ENCODE data around the gene CELSR2. TPM values are rescaled to one million over a fixed set of nuclear protein-coding genes. Genes with fewer than 3 reads are reported as not detected.

Gene CELSR2
- total and polyA plus RNA-seq, 7 donors, result 0.69 to 12.5 (median 6.9) TPM

DNA sequence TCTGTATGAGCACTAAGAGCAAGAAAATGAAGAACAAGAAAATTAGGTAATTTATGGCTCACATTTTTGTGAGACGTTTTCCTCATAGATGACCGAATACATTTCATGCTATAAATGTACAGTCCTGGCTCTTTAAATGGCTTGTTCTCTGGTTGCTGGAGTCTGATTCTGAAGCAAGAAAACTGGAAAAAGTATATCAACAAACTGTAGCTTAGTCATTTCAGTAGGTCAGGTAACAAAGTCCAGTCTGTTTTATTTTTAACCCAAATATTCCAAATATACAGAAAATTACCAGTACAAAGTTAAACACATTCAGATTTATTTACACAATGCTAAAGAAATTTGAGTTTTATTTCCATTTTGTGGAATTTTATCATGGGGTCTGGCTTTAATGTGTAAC lies 60.0 kb downstream of the CELSR2 start:
- Histone ChIP-seq H3K36me3 (ENCODE audit: insufficient read depth in 1 of 2, low read depth in 1 of 2) (peaks cover 3 to 58% of the 10 kb centered on the region in 2 donors), H3K27me3 (ENCODE audit: insufficient read depth in 3 of 3, low read length in 2 of 3) (no peaks in the 10 kb centered on the region), H3K4me3 (no peak overlapping the region), H3K4me1 (peaks cover 11% of the 10 kb centered on the region), H3K27ac (no peak overlapping the region), H3K9me3 (no peaks in the 10 kb centered on the region)
- DNase-seq (no peak), ATAC-seq (no peak)
- intact Hi-C loops (cut with DNase I), result no loop called here
- 73 to 81% (median 74%) methylated on average over 2 of the region's 2 CpGs for WGBS, 3 donors
- TF ChIP-seq, protein P1, sequence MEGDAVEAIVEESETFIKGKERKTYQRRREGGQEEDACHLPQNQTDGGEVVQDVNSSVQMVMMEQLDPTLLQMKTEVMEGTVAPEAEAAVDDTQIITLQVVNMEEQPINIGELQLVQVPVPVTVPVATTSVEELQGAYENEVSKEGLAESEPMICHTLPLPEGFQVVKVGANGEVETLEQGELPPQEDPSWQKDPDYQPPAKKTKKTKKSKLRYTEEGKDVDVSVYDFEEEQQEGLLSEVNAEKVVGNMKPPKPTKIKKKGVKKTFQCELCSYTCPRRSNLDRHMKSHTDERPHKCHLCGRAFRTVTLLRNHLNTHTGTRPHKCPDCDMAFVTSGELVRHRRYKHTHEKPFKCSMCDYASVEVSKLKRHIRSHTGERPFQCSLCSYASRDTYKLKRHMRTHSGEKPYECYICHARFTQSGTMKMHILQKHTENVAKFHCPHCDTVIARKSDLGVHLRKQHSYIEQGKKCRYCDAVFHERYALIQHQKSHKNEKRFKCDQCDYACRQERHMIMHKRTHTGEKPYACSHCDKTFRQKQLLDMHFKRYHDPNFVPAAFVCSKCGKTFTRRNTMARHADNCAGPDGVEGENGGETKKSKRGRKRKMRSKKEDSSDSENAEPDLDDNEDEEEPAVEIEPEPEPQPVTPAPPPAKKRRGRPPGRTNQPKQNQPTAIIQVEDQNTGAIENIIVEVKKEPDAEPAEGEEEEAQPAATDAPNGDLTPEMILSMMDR (IDR thresholded peaks at IDR 0.05), result no peak

DNA sequence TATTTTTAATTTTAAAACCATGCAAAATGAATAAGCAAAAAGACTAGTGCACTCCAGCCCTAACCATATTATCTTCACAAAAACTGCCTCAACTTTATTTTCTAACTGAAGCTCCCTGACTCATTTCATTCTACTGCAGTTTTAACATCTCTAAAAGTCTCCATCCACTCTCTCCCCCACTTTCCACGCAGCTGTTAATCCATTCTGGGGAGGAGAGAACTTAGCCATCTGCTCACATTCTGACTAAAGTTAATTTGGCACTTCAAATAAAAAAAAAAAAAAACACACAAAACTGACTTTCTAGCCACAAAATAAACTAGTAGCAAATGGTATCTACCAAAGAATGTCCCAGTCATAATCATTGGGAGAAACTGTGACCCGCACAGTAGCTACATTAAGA lies 62.9 kb downstream of the CELSR2 start:
- intact Hi-C loops (cut with DNase I), result no loop called here
- Histone ChIP-seq H3K4me1 (peaks cover 9% of the 10 kb centered on the region), H3K4me3 (no peak overlapping the region), H3K9me3 (no peaks in the 10 kb centered on the region), H3K36me3 (ENCODE audit: insufficient read depth in 1 of 2, low read depth in 1 of 2) (peaks cover 3 to 87% of the 10 kb centered on the region in 2 donors), H3K27me3 (ENCODE audit: insufficient read depth in 3 of 3, low read length in 2 of 3) (no peaks in the 10 kb centered on the region), H3K27ac (no peak overlapping the region)
- WGBS, 3 donors, result 66 to 77% (median 67%) methylated on average over 2 of the region's 2 CpGs
- DNase-seq (no peak), ATAC-seq (no peak)
- TF ChIP-seq, protein P1 (IDR thresholded peaks at IDR 0.05), result no peak

DNA sequence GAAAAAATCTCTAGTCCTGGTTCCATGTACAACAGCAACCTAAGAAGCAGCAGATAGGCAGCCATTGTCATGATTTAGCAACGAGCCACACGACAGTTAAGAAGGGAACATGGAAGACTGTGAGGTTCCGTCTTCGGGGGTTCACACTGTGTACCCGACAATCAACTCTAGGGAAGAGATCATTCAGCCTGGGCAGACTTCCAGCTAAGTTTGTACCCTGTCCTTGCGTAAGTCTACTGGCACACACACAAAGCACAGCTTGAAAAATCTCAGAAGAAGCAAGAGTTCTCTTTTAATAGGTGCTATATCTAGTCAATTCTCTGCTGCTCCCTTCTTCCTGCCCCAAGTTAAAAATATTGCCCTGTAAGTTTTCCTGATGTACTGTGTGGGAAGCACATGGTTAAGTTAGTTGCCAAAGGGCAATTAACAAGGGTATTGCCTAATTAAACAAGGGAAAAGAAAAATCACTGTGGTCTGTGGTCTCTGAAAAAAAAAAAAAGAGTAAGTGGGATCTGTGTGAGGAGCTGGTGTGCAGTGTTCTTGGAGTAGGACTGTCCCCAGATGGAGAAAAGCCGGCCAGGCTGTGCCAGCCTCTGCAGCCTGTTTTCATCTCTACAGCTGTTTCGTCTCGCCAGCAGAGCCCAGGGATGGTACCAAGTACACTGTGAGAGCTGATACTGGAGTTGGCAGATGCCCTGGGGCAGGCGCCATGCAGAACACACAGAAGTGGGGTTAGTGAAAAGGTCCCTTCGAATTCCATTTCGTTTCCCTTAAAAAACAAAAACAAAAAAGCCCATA lies 63.8 kb downstream of the CELSR2 start:
- no peaks in the 10 kb centered on the region for H3K4me1 ChIP-seq
- H3K36me3 ChIP-seq (ENCODE audit: insufficient read depth in 1 of 2, low read depth in 1 of 2), result peaks cover 3 to 96% of the 10 kb centered on the region in 2 donors
- no peaks in the 10 kb centered on the region for H3K27me3 ChIP-seq (ENCODE audit: insufficient read depth in 3 of 3, low read length in 2 of 3)
- H3K9me3 ChIP-seq, result no peaks in the 10 kb centered on the region
- no peak overlapping the region for H3K4me3 ChIP-seq
- TF ChIP-seq, protein P1 (IDR thresholded peaks at IDR 0.05), result no peak
- intact Hi-C loops (cut with DNase I), result no loop called here
- H3K27ac ChIP-seq, result no peak overlapping the region
- ATAC-seq, result peak; percentile 42 to 54 (median 49)
- DNase-seq, result peak in 1 of 2 donors; percentile 60
- 29 to 64% (median 48%) methylated on average over 12 of the region's 12 CpGs for WGBS, 3 donors

DNA sequence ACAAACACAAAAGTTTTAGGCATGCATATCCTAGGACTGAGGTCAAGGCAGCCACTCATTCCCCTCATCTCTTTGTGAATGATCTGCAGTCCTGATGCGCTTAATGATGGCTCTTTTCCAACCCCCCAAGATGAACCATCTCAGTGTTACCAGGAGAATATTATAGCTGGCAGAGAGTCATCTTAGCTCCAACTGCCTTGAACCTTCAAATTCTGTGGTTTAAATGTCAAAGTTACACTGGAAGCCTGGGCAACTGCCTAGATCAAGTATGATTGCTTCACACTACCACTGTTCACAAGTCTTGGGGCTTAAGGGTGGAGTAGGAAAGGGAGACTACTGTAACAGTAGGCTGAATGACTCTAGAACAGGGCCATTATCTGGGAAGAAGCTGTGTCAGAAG lies 65.5 kb downstream of the CELSR2 start:
- Histone ChIP-seq H3K4me1 (no peaks in the 10 kb centered on the region), H3K27me3 (ENCODE audit: insufficient read depth in 3 of 3, low read length in 2 of 3) (no peaks in the 10 kb centered on the region), H3K4me3 (no peak overlapping the region), H3K27ac (no peak overlapping the region), H3K9me3 (no peaks in the 10 kb centered on the region), H3K36me3 (ENCODE audit: insufficient read depth in 1 of 2, low read depth in 1 of 2) (peaks cover 3 to 100% of the 10 kb centered on the region in 2 donors)
- intact Hi-C loops (cut with DNase I), result loop anchor here in 1 of 2 donors (2.0 to 5.0 kb wide), 2 partner anchors 16 to 38 kb away; no protein-coding TSS in a partner anchor
- ATAC-seq (no peak), DNase-seq (no peak)
- TF ChIP-seq, protein P1 (IDR thresholded peaks at IDR 0.05), result no peak
- 91 to 98% (median 96%) methylated on average over 1 of the region's 1 CpG for WGBS, 3 donors
